Prostate gland (tissue), 2 donors: ENCODE results near the gene GAP43. TPM values are rescaled to one million over a fixed set of nuclear protein-coding genes. Genes with fewer than 3 reads are reported as not detected.

Experiments
- DNase-seq: peaks from one replicate; pipeline ENCODE4 v3.0.0-alpha.2; 2019; ENCODE audit warnings: low spot score
- H3K27ac ChIP-seq, 2 donors: fragments of 200-600 bp; sonication (generic); 2 replicates each; pipeline ENCODE4 v1.5.1; 2017 to 2019
- H3K27me3 ChIP-seq: fragments of 200-600 bp; sonication (generic); replicated peaks from 2 replicates; pipeline ENCODE4 v1.5.1; 2019; ENCODE audit not compliant: insufficient read depth
- H3K36me3 ChIP-seq, 2 donors: fragments of 200-600 bp; sonication (generic); 1 replicate in 1 of 2; 2 replicates in 1 of 2; pipeline versions ENCODE4 v1.5.1 to v1.8.1; 2017 to 2019
- H3K4me1 ChIP-seq: fragments of 200-600 bp; sonication (generic); replicated peaks from 2 replicates; pipeline ENCODE4 v1.5.1; 2019
- H3K4me3 ChIP-seq, 2 donors: fragments of 200-600 bp; sonication (generic); 2 replicates each; pipeline ENCODE4 v1.5.1; 2017 to 2019
- H3K9me3 ChIP-seq: fragments of 200-600 bp; sonication (generic); 2 replicates; pipeline ENCODE4 v1.5.1; 2017
- POLR2A ChIP-seq: fragments of 450-650 bp; IDR thresholded peaks from one replicate; pipeline ENCODE4 v1.6.1; 2016; ENCODE audit warnings: antibody characterized with exemption, mild to moderate bottlenecking
- POLR2AphosphoS5 ChIP-seq: sonication (generic); formaldehyde crosslinking; IDR thresholded peaks from one replicate; pipeline ENCODE4 v1.6.1; 2017; ENCODE audit warnings: antibody characterized with exemption
- WGBS: methylation state at CpG from one replicate; pipeline ENCODE4 v1.1.5; 2018; 5-methylcytosine and 5-hydroxymethylcytosine counted together
- intact Hi-C: fragments of 100-400 bp; cut with DNase I; formaldehyde crosslinking; loops from one replicate; pipeline ENCODE4 v1.14.2; 2022
- total RNA-seq, 2 donors: library from RNA; depleted of rRNA; stranded (reverse); fragments of >200 nt; gene quantifications; one replicate each; pipeline ENCODE4 v1.1.0, GENCODE V29; 2016
- TF ChIP-seq, protein P1 (sequence below), 4 experiments: fragments of 200-600 bp in 2 of 4; fragments of 450-650 bp in 2 of 4; sonication (generic) in 2 of 4; IDR thresholded peaks; 1 replicate in 3 of 4; 2 replicates in 1 of 4; pipeline ENCODE4 v1.5.1; 2016 to 2019; ENCODE audit warnings: antibody characterized with exemption in 4 of 4, mild to moderate bottlenecking in 2 of 4, moderate library complexity in 2 of 4

GAP43 gene
- total RNA-seq, 2 donors from 2014 or later, result 0.74 TPM; not detected in 1

DNA sequence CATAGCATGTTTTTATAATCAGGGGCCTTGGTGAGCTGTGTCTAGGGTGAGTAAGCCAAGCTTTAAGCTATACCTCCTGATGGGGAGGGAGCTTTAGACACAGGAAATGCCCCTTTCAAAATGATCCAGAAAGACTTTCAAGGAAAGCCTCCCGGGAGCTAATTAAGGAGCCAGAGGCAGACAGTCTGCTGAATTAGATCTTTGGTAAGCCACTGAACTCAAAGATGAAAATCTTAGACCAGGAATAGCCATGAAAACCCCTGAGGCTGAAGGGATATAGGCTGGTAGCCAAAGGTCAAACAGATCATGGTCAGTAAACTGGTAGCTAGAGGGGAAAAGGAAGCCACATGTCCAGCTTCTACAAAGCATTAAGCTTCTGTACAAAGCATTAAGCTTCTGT is 42.7 kb upstream of the GAP43 start:
- Histone ChIP-seq H3K36me3 (no peaks in the 10 kb centered on the region), H3K9me3 (no peaks in the 10 kb centered on the region), H3K27ac (no peak overlapping the region), H3K4me1 (no peaks in the 10 kb centered on the region), H3K4me3 (no peak overlapping the region), H3K27me3 (no peaks in the 10 kb centered on the region)
- intact Hi-C loops, result no loop called here
- TF ChIP-seq, protein P1, sequence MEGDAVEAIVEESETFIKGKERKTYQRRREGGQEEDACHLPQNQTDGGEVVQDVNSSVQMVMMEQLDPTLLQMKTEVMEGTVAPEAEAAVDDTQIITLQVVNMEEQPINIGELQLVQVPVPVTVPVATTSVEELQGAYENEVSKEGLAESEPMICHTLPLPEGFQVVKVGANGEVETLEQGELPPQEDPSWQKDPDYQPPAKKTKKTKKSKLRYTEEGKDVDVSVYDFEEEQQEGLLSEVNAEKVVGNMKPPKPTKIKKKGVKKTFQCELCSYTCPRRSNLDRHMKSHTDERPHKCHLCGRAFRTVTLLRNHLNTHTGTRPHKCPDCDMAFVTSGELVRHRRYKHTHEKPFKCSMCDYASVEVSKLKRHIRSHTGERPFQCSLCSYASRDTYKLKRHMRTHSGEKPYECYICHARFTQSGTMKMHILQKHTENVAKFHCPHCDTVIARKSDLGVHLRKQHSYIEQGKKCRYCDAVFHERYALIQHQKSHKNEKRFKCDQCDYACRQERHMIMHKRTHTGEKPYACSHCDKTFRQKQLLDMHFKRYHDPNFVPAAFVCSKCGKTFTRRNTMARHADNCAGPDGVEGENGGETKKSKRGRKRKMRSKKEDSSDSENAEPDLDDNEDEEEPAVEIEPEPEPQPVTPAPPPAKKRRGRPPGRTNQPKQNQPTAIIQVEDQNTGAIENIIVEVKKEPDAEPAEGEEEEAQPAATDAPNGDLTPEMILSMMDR (IDR thresholded peaks at IDR 0.05), result no peak
- TF ChIP-seq POLR2AphosphoS5 (no peak), POLR2A (no peak)
- WGBS, result 60% methylated on average over 1 of the region's 1 CpG
- DNase-seq, result no peak

DNA sequence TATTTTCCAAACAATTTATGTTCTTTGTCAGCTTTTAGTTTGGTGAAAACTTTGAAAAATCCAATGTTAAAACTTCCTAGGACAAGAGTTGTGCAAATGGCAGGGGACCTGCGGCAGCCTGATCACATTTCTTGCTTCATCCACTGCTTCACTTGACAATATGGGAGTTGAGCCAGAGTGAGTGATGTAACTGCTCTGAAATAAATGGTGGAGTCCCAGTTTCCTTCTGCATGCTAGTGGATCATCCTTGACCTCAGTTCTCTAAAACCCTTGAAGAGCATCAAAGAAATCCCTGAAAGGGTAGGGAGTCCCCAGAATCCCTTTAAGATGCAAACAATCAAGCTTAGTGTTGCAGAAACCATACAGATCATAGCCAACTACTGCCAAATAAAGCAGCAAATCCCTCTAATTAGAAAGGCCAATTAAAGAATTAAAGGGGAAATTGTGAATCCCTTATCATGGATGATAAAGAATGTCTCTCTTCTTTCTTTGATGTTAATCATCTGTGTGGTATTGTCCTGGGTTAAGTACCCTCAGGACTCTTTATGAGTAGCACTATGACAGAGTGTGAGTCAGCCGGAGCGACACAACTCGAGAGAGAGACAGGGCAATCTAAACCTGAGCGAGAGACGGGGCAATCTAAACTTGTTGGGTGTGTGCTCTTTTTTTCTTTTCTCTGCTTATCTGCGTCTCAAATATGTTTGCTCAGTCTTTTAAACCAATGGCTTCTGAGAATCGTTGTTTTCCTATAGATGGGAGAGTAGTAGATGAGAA is 41.8 kb upstream of the GAP43 start:
- no peak overlapping the region for H3K4me3 ChIP-seq
- H3K27me3 ChIP-seq, result no peaks in the 10 kb centered on the region
- TF ChIP-seq, protein P1 (IDR thresholded peaks at IDR 0.05), result no peak
- intact Hi-C loops, result no loop called here
- no peak overlapping the region for H3K27ac ChIP-seq
- H3K4me1 ChIP-seq, result no peaks in the 10 kb centered on the region
- 56% methylated on average over 8 of the region's 8 CpGs for WGBS
- H3K9me3 ChIP-seq, result no peaks in the 10 kb centered on the region
- no peak for DNase-seq
- H3K36me3 ChIP-seq, result no peaks in the 10 kb centered on the region

DNA sequence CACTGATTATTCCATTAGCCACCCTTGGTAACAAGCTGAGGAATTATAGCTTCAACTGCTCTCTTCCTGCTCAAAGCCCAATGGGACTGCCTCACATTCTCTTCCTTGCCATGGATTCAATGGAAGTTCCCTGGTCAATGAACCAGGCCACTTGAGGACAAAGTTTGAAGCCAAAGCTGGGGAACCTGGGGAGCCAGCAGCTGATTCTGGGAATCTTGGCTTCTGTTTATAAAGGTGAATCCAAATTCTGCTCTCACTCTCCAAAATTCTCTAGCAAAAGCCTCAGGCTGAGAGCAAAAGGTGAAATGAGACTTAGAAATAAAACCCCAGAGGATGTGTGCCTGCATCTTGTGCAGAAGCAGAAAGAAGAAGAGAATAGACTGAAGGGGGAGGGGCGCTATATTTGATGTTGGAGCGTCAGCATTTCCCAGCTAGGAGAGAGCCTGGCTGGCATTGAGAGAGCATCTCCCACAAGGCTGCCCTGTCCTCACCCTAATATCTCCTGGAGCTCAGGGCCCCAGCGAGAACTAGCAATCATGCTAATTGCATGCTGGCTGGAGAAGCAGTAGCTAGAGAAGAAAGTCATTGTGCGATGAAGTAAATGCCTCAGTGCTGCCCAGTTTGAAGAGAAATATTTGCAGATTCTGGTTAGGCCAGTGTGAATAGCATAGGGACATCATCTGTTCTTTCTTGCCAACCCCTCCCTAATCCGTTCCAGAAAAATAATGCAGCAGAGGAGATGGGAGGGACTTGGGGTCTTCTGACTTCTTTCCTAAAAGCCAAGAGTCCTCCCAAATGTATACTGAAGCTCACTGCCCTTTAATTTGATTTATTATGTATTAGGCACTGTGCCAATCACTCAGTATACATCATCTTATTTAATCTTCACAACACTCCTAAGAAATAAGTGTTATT is 34.9 kb upstream of the GAP43 start:
- H3K36me3 ChIP-seq, result no peaks in the 10 kb centered on the region
- 76% methylated on average over 5 of the region's 5 CpGs for WGBS
- no peak overlapping the region for H3K4me3 ChIP-seq
- intact Hi-C loops, result no loop called here
- no peak for DNase-seq
- no peaks in the 10 kb centered on the region for H3K27me3 ChIP-seq
- H3K27ac ChIP-seq, result no peak overlapping the region
- no peaks in the 10 kb centered on the region for H3K4me1 ChIP-seq
- no peaks in the 10 kb centered on the region for H3K9me3 ChIP-seq
- TF ChIP-seq POLR2A (no peak), POLR2AphosphoS5 (no peak)
- TF ChIP-seq, protein P1 (IDR thresholded peaks at IDR 0.05), result no peak

DNA sequence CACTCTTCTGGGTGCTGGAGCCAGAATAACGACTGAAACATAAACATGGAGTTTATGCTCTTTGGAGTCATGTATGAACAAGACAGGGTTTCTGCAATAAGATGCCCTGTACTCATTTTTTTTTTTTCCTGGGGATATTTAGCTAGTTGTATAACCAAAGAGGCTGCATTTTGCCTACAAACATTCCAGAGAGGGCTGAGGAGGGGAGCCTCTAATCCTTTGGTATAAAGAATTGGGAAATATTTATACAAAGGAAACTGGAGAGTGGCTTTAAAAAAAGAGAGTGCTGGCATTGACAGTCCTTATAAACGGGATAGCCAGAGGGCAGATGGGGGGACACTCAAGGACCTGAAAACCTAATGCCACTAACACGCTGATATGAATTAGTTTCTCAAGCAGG is 32.4 kb upstream of the GAP43 start:
- H3K27ac ChIP-seq, result no peak overlapping the region
- TF ChIP-seq POLR2AphosphoS5 (no peak), POLR2A (no peak)
- TF ChIP-seq, protein P1 (IDR thresholded peaks at IDR 0.05), result no peak
- H3K27me3 ChIP-seq, result no peaks in the 10 kb centered on the region
- H3K4me1 ChIP-seq, result no peaks in the 10 kb centered on the region
- DNase-seq, result no peak
- H3K4me3 ChIP-seq, result no peak overlapping the region
- no peaks in the 10 kb centered on the region for H3K36me3 ChIP-seq
- WGBS, result 38% methylated on average over 3 of the region's 3 CpGs
- H3K9me3 ChIP-seq, result no peaks in the 10 kb centered on the region
- intact Hi-C loops, result no loop called here
